Chondrocyte (in vitro differentiated cells): ENCODE measurements around the gene MFSD6. TPM values are rescaled to one million over a fixed set of nuclear protein-coding genes. Genes with fewer than 3 reads are reported as not detected.

ENCODE experiments used
- DNase-seq: peaks from one replicate; pipeline ENCODE4 v3.0.0; 2021; ENCODE audit warnings: mixed read lengths, low spot score
- H3K27ac Mint-ChIP-seq: one replicate; pipeline ENCODE4 v1.8.0; 2021; ENCODE audit warnings: mild to moderate bottlenecking, moderate library complexity, mixed read lengths; ENCODE audit not compliant: unreplicated experiment
- H3K27me3 Mint-ChIP-seq: 2 replicates; pipeline ENCODE4 v1.8.0; 2021; ENCODE audit warnings: low read depth, mixed read lengths
- H3K36me3 Mint-ChIP-seq: 2 replicates; pipeline ENCODE4 v1.8.0; 2021; ENCODE audit warnings: low read depth, mixed read lengths
- H3K4me1 Mint-ChIP-seq: 2 replicates; pipeline ENCODE4 v1.8.0; 2021; ENCODE audit warnings: low read depth, mild to moderate bottlenecking, mixed read lengths
- H3K4me3 Mint-ChIP-seq: one replicate; pipeline ENCODE4 v1.8.0; 2021; ENCODE audit warnings: mild to moderate bottlenecking, moderate library complexity, mixed read lengths; ENCODE audit not compliant: unreplicated experiment
- H3K9me3 Mint-ChIP-seq: 2 replicates; pipeline ENCODE4 v1.8.0; 2021; ENCODE audit warnings: low read depth, mixed read lengths
- total RNA-seq: library from RNA; stranded (reverse); gene quantifications from 3 replicates; pipeline ENCODE4 v1.2.1, GENCODE V29; 2021
- TF ChIP-seq, protein P1 (sequence below): fragments of 200-600 bp; sonication (generic); IDR thresholded peaks from 2 replicates; pipeline ENCODE4 v1.5.0; 2021; ENCODE audit warnings: antibody characterized with exemption, mild to moderate bottlenecking, moderate library complexity

MFSD6 gene
- total RNA-seq, 1 donor from 2014 or later, result 8.4 TPM

DNA sequence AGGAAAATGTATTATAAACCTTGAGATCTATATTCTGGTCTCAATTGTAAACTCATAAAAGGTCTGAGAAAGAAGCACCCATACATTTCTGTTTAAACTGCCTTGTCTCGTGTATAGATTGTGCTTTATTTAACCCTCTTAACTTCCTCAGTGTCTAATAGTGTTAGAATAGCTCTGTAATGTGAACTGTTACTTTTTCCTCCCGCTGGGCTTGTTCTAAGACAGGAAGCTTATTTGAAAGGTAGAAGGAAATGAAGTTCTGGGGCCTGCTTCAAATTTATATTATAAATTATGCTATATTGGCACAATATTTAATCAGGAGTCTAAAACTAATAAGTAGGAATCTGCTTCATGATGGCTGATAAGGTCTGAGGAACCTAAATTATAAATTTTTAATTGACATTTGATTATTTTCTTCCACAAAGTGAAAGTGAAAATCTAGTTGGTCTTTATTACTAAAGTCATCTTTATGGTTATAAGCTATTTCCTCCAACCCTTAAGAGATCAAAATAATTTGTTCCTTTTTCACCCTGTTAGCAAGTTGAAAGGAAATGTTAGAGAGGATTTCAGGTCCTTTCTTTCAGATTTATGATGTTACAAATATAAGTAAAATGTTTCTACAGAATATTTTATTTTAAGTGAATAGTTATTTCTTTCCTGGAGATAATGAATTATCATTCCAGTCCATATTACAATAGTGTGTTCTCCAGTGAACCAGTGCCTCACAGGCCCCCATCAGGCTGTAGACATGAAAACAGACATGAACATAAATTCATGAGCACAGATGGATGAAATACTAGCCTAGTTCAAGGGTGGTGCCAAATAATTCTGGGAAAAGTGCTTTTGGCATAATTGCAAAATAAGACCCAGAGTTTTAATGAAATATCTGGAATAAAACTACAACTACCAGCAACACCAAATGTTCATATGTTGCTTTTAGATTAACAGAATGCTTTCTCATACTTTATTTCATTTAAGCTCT is 7.9 kb downstream of the MFSD6 start:
- Mint-ChIP-seq H3K4me3 (no peak overlapping the region), H3K9me3 (no peaks in the 10 kb centered on the region), H3K4me1 (no peaks in the 10 kb centered on the region), H3K27ac (no peak overlapping the region), H3K27me3 (no peaks in the 10 kb centered on the region), H3K36me3 (no peaks in the 10 kb centered on the region)
- DNase-seq, result no peak
- TF ChIP-seq, protein P1, sequence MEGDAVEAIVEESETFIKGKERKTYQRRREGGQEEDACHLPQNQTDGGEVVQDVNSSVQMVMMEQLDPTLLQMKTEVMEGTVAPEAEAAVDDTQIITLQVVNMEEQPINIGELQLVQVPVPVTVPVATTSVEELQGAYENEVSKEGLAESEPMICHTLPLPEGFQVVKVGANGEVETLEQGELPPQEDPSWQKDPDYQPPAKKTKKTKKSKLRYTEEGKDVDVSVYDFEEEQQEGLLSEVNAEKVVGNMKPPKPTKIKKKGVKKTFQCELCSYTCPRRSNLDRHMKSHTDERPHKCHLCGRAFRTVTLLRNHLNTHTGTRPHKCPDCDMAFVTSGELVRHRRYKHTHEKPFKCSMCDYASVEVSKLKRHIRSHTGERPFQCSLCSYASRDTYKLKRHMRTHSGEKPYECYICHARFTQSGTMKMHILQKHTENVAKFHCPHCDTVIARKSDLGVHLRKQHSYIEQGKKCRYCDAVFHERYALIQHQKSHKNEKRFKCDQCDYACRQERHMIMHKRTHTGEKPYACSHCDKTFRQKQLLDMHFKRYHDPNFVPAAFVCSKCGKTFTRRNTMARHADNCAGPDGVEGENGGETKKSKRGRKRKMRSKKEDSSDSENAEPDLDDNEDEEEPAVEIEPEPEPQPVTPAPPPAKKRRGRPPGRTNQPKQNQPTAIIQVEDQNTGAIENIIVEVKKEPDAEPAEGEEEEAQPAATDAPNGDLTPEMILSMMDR, result no peak

DNA sequence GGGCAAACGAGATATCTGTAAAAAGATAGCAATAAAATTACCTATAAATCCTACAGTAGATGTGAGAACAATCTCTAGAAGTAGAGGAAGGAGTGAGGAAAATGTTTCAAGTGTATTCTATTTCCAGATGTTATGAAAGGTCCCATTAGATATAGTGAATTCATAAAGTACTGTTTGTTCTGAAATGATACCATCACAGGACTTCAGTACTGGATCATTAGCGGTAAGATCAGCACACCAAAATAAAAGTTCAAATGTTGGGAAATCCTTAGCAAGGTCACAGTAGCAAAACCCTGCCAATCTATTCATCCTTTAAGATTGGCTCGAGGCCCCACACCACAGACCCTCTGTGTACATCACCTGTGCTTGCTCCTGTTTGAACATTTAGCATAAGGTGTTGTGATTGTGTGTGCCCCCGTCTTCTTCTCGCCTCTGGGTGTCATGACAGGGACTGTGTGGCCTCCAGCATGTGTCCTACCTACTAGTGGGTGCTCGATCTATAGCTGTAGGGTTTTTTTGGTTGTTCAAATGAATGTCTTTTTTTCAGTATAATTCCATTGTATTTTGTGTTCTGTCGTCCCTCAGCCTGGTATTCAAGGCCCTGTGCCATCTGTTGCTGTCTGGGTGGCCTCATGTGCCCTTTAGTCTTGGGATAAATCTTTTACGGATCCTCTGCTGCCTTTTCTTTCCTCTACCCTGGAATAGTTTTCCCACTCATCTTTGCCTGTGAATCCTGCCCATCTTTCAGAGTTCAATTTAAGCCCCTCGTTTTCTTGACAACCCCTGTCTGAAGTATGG is 9.1 kb downstream of the MFSD6 start:
- H3K4me1 Mint-ChIP-seq, result no peaks in the 10 kb centered on the region
- no peaks in the 10 kb centered on the region for H3K9me3 Mint-ChIP-seq

DNA sequence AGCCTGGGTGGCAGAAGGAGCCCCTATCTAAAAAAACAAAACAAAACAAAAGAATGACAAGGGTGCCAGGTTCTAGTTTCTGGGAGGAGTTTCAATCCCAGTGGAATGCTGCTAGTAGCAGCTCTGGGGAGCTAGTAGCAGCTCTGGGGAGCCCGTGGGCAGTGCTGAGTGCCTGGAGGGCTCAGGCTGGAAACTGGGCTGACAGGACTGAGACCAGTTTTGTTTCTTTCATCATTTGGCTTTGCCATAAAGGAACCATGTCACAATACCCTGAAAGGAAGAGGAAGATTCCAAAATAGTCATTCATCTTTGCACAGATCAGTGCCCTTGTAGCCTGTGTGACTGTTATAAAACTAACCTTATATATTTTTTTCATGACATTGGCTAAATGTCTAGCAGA is 10.6 kb downstream of the MFSD6 start:
- H3K9me3 Mint-ChIP-seq, result no peaks in the 10 kb centered on the region
- no peaks in the 10 kb centered on the region for H3K4me1 Mint-ChIP-seq
- no peaks in the 10 kb centered on the region for H3K36me3 Mint-ChIP-seq
- peaks cover 2% of the 10 kb centered on the region for H3K27me3 Mint-ChIP-seq
- no peak for DNase-seq
- no peak overlapping the region for H3K27ac Mint-ChIP-seq
- no peak overlapping the region for H3K4me3 Mint-ChIP-seq
- TF ChIP-seq, protein P1, result no peak

More for the DNA sequence above, 9.1 kb downstream of the MFSD6 start:
- Mint-ChIP-seq H3K4me3 (no peak overlapping the region), H3K27me3 (no peaks in the 10 kb centered on the region), H3K36me3 (no peaks in the 10 kb centered on the region), H3K27ac (no peak overlapping the region)
- DNase-seq, result no peak
- TF ChIP-seq, protein P1, result no peak

DNA sequence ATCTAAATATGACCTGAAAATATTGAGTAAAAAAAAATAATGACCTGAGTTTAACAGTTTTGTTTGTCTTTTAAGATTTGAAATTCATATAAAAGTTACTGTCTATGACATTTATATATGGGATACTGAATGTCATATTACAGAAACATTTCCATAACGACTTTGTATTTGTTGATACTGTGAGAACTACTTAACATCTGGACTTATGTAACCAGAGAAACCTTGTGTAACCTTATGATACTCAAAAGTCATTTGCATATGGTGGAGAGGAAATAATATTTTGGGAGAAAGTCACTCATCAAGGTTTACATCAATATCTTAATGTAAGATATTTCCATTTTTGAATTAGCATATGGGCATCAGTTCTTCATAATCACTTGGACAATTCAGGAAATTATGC is 12.6 kb downstream of the MFSD6 start:
- Mint-ChIP-seq H3K27ac (no peak overlapping the region), H3K4me1 (no peaks in the 10 kb centered on the region), H3K4me3 (no peak overlapping the region), H3K9me3 (peaks cover 1% of the 10 kb centered on the region), H3K36me3 (peaks cover under 1% of the 10 kb centered on the region), H3K27me3 (peaks cover 2% of the 10 kb centered on the region)
- DNase-seq, result no peak
- TF ChIP-seq, protein P1, result no peak

DNA sequence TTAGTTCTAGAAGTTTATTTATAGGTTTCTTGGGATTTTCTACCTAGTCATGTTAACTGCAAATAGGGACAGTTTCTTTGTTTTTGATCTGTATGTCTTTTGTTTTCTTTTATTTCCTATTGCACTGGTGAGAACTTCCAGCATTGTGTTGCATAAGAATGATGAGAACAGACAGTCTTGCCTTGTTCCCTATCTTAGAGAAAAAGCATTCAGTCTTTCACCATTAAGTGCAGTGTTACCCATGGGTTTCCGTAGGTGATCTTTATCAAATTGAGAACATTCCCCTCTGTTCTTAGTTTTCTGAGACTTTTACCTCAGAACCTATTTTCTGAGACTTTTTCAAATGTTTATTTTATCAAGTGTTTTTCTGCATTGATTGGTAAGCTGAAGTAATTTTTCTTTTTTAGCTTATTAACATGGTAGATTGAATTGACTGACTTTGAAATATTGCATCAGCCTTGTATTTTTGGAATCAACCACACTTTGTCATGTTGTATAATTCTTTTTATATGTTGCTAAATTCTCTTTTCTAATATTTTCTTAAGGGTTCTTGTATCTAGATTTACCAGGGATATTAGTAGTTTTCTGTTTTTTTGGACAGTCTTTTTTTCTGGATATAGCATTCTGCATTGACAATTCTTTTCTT is 17.2 kb downstream of the MFSD6 start:
- peaks cover 10% of the 10 kb centered on the region for H3K9me3 Mint-ChIP-seq
- peaks cover 2% of the 10 kb centered on the region for H3K27me3 Mint-ChIP-seq
- peaks cover 5% of the 10 kb centered on the region for H3K36me3 Mint-ChIP-seq
- no peaks in the 10 kb centered on the region for H3K4me1 Mint-ChIP-seq
- no peak overlapping the region for H3K4me3 Mint-ChIP-seq
- no peak for DNase-seq
- H3K27ac Mint-ChIP-seq, result no peak overlapping the region
- TF ChIP-seq, protein P1, result no peak
